HG03571 (cell line): ENCODE measurements around the gene PRKG2.
A peak's percentile ranks its signal among the peaks of the same experiment; 100 is the strongest.

Source experiments
- ATAC-seq: cut with Tn5 transposase; IDR thresholded peaks from one replicate; pipeline ENCODE4 v1.9.1; 2021; ENCODE audit not compliant: unreplicated experiment

The PRKG2 gene

DNA sequence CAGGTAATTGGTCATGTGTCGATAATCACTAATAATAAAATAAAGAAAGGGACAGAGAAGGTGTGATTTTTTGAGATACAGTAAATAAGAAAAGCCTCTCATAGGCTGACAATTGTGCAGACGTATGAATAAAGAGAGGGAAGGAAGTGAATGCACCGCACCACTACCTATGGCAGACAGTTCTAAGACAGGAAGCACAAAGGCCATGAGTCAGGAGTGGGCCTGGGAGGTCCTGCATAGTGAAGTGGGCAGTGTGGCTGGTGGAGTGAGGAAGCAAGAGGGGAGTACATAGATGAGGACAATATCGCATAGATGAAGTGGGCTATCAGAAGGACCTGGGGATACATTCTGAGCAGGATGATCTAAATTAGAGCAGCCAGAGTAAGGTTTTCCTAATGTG, 108.9 kb downstream of the PRKG2 start:
- no peak for ATAC-seq

DNA sequence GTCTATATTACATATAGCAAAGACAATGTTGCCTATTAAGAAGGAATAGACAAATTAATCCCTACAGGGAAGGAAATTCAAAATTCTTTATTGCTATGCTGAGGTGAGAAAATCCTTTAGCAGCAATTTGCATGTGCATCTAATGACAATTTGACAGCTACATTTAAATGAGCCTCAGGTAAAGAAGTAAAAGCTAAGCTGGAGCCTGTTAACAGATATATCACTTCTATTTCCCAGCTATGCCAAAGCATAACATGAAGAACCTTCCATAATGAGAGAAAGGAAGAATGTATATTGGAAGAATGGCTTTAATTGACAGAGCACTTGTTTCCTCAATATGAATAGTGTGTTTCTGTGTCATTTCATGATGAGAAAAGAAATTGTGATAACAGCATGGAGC, 112.9 kb downstream of the PRKG2 start:
- ATAC-seq = no peak

DNA sequence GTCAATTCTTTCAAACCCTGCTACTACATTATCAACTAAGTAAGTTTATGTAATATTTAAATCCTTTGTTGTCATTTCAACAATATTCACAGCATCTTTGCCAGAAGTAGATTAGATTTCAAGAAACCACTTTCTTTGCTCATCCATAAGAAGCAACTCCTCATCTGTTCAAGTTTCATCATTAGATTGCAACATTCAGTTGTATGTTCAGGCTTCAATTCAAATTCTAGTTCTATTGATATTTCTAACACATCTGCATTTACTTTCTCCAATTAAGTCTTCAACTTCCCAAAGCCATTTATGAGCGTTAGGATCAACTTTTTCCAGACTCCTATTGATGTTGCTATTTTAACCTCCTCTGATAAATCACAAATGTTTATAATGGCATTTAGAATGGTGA, 118.5 kb downstream of the PRKG2 start:
- ATAC-seq = no peak

DNA sequence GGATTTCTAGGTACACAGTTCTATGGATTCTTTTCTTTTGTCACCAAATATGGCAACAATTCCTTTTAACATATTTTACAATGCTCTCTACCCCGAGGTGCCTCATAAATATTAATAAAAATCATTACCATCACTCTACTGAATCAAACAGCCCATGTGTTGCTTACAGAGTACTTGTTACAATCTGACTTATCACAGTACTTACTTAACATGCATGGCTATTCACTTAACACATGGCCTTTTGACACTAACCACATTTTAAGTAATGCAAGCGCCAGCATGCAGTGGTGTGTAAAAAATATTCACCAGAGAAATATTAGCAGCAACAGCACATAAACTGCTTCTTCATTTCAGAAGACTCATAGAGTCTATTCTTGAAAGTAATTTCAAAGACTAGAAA, 119.6 kb downstream of the PRKG2 start:
- no peak for ATAC-seq

DNA sequence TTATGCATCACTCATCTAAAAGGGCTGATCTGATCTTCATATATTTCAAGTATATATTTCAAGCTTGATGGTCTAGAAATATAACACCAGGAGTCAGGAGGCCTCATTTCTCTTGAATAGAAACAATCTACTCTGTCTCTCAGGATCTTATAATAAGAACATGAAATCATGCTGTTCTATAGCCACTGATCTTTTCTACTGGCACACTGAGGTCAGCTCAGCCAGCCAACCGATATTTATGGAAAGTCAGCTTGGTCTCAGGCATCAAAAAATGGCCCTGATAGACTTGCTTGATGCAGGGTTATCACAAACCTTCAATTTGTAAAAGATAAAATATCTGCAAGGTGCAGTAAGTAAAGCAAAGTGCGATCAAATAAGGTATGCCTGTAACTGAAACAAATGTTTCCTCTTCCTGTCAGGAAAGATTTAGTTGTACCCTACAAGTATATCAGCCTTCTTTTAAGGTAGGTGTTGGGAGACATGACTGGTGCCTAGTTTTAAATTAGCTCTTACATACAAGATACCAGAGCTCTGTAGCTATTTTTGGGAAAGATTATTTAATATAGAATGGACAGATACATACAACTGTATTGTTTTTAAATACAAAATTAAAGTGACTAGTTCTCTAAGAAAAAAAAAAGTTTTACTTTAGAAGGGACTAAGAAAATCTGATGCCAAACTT, 121.2 kb downstream of the PRKG2 start:
- ATAC-seq = no peak

DNA sequence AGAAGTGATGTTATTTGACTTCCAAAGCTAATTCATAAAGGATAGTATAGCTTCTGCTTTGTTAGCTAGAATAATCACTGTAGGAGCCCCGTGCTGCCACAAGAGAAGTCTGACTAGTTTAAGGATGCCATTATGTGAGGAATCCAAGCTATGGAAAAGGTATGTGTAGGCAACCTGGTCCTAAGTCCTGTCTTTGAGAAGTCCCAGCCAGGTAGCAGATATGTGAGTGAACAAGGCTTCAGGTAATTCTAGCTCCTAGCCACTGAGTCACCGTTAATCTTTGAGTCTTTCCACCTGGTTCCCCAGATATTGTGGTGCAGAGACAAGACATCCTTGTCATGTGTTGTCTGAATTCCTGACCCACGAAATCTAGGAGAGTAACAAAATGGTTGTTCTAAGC, 129.0 kb downstream of the PRKG2 start:
- ATAC-seq = no peak

DNA sequence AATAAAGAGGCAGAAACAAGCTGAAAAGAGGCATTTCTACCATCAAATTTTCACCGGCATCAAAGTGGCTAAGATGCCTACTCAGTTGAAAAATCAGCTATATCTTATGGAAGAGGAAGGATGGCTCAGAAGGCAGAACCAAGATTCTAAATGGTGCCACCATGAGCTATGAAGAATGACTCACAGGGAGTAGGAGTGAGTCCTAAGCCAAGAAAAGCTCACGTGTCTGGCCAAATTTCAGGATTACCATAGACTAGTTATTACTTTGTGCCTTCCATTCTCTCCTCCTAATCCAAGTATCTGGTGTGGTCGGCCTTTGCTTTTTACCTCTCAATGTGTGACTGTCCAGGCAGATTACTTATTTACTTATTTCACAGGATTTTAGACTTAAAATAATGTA, 129.7 kb downstream of the PRKG2 start:
- no peak for ATAC-seq

DNA sequence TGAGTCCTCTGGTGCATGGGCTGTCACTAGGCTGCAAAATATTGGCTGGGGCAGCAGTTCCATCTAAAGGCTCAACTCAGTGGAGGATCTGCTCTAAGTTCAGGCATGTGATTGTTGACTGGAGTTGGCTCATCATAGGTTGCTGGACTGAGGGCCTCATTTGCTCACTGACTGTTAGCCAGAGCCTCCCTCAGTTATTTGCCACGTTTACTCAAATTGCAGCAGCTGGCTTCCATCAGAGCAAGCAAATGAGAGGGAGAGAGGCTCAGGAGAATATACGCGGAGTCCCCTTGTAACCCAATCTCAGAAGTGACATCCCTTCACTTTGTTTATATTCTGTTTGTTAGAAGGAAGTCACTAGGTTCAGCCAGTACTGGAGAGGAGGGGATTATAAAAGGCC, 130.4 kb downstream of the PRKG2 start:
- ATAC-seq = no peak

DNA sequence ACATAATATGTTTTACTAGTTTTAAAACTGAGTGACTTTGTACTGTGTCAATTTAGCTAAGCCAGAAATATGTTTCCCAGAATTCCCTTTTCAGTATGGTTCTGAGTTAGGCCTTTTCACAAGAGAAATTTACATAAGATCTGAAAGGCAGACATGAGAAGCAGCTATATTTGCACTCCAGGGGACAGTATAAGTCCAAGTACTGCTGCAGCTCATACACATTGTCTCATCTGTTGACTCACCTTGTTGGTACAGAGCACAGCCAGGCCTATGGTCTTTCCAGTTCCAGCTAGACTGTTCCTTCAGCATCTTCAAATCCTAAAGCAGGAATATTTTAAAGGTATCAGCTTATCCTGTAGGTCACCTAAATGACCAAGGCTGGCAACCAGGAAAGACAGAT, 131.0 kb downstream of the PRKG2 start:
- no peak for ATAC-seq

DNA sequence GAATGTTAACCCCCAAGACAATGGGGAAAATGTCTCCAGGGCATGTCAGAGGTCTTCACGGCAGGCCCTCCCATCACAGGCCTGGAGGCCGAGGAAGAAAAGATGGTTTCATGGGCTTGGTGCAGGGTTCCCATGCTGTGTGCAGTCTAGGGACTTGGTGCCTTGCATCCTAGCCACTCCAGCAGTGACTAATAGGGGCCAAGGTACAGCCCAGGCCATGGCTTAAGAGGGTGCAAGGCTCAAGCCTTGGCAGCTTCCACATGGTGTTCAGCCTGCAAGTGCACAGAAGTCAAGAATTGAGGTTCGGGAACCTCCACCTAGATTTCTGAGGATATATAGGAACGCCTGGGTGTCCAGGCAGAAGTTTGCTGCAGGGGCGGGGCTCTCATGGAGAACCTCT, 133.9 kb downstream of the PRKG2 start:
- no peak for ATAC-seq

DNA sequence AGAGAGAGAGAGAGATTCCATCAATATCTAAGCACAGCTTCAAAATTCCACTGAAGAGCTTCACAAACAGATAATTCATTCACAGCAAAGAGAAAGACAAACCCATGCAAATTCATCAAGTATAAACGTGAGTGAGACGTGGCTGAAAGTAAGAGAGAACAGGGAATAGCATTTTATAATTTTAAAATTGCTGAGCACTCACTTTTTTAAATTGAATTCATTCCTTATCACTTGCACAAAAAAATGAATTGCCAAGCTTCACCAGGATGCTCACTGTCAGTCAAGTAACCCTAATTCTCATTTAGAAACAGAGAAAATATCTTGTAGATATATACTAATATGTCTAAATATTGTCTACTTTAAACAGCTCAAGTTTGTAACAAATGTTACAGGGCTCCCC, 144.0 kb downstream of the PRKG2 start:
- no peak for ATAC-seq

DNA sequence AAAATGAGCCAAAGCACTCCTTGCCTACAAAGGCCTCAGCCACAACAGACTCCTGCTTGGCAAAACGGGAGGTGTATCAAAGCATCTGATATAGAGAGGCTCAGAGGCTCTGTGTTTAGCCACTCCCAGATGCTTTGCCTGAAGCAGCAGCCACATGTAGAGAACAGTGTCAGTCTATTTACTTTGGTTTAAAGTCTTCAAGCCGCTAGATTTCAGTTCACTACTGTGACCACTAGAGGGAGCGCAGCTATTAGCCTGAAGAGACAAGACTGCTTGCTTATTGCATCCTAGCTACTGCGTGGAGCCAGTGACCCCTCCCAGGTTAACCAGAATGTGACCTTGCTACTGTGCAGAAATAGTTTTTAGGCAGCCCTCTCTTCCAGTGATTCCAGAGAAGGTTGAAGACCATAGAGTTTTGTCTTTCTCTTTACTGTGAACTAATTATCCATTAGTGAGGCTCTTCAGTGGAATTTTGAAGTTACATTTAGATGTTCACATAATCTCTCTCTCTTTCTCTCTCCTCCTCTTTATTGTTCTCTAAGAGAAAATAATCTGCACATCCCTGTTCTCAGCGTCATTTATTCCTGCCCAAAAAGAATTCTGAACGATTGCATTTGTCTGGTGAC, 145.2 kb downstream of the PRKG2 start:
- ATAC-seq = peak; percentile 99

DNA sequence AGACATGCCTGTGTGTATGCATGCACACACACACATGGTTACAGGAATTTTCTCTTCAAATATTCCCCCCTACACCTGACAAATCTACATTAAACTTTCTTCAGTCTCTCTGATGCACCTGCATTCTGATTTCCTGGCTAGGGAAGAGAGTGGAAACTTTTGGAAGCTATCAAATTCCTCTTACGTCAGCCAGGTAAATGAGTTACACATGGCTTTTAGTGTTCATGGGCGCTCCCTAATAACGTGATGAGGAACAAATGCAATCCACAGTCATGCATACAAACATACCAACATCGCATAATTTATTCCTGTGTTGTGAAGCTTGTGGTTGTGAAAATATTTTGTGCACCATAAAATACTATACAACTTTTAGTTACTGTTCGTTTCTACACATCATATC, 149.6 kb downstream of the PRKG2 start:
- ATAC-seq = no peak

DNA sequence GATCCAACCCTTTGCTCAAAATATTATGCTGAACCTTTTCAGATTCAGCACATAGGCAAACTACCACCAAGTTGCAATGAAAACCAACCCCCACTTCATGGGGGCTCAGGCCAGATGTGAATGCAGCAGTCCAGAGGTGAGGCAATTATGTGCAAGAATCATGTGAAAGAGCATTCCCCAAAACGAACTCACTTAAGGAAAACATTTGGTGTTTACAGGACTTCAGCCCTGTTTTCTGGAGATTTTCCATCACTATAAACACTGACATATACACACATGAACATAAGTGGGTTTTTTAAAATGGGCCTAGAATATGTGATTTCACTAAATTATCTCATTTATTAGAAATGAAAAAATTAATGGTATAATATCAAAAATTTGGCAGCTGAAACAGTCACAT, 153.0 kb downstream of the PRKG2 start:
- ATAC-seq = no peak

DNA sequence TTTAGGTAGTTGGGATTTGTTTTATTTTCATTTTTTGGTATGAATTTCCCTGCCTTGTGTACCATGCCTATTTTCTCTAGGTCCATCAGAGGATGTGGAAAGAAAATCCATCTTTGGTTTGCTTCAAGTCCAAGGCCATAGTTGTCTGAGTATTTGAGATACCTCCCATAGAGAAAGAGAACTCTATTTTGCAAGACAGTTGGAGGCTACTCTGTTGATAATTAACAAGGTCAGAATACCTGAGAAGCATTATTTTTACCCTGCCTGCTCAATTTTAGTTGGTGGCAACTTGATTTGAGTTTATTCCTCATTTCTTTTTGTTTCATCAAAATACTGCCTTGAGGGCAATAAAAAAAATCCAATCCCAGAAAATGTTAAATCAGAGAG, 153.7 kb downstream of the PRKG2 start:
- ATAC-seq = no peak

DNA sequence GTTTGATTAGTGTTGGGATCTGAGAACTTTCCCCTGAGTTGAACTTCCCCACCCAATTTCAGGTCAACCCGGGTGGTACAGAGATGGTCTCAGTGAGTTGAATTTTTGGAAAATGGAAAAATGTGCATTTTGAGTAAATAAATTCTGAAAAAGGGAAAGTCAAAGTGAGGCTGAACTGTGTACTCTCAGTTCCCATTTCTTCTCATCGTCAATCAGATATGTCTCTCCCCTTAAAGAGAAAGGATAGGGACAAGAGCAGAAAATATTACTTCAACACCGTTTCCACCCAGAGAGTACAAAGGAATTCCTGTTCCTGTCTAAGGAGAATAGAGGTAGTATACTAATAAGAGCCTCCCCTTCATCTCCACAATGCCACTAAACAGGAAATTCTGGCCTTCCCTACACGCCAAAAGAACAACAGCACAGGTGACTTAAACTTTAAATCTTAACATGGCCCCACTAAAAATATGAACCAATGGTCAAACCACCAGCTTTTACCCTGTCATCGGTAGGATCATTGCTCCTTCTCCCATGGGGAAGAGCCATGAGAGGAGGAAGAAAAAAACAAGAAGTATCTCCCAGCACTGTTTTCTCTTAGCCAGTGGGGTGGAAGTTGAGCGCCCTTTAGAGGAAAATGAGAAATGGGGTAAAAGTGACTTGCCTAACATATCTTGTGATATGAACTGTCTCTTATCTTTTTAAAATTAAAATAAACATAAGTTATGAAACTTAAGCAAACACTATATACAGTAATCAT, 154.3 kb downstream of the PRKG2 start:
- no peak for ATAC-seq

DNA sequence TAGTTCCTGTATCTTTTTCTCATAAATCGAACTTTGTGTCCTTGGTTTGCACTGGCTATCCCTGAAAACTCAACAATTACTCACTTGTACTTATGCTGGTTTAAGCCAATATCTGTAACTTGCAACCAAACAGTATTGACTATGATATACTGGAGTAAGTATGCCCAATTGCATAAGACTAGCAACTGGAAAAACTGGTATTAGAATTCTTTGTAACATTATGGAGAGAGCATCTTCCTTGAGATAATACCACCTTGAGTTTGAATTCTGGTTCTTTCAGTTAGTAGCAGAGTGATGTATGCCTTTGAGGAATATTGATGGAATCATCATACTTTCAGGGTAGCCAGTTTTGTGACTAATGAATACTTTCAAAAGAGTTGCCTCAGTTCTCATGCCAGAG, 156.4 kb downstream of the PRKG2 start:
- ATAC-seq = no peak

DNA sequence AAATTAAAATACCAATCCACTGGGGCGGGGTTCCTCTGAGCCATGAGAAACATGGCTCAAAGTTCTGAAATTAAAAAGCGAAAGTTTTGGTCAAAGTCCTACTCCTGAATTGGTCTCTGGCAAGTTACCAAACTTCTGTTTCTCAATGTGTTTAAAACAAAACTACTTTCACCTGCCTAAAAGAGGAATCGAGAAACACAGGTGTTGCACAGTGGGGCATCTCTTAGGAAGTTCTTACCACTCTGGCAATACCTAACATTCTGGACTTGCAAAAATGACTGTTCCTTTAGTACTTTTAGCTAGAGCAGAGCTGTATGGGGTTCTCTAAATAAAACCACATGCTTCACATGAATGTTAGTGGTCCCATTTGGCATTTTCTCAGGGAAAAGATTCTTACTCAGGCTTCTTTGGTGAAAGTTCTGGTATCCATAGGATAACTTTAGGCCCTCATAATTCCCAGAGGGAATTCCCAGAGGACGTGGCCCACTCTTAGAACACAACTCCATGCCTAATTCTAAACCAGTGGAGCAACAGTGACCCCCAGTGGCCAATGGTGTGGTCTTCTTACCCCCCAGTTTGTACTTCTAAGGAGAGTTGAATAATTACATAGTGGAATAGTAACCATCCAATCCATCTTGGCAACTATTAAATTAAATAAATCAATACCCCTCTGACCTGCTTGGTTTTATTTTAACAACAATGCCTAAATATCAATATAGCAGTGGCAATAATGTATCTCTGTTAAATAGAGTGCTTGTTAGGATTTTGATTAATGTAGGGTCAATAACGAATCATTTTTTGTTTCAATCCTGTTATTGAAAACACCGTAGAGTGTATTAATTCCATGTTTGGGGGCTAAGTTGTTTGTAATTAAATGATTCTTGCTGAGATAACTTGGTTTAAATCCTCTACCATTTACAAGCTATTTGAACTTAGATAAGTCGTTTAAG, 162.6 kb downstream of the PRKG2 start:
- peak; percentile 99 for ATAC-seq

DNA sequence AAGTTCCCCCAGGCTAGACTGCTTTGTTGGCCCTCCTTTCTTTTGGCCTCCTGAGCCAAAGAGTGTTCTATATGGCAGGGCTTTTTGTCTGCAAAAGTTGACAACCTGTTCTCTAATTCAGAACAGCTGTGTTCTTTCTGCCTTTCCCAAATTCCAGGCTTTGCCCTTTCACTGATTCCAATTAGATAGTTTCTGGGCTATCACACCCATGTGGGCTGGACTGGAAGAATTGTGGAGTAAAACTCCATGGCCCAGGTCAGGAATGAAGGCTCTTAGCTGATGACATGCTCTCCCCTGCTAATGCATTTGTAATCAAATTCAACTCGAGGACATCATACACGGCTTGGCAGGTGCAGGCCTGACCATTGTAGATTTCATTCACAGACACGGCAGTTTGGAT, 165.1 kb downstream of the PRKG2 start:
- ATAC-seq = no peak

DNA sequence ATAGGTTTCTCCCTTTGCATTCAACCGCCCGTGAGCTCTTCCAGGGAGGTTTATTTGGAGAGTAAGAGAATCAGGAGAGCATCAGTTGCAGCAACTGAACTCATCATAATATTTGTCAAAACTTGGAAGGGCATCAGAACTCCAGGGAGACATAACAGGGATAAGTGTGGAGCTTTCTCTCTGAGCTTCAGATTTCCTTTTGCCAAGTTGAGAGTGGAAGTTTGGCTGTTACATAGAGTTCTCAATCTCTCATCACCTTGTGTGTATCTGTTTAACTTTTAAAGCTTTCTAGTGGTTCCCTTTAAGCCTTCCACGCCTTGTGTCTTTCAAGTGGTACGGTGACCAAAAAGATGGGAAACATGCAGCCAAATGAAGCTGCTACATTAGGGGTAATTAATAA, 165.7 kb downstream of the PRKG2 start:
- ATAC-seq = no peak
